H9 (cell line): Measurements from ENCODE around the gene SP140L. TPM values are rescaled to one million over a fixed set of nuclear protein-coding genes. Genes with fewer than 3 reads are reported as not detected.

Source experiments
- DNase-seq: peaks from one replicate; pipeline ENCODE4 v3.0.0-alpha.2; 2017
- H2AFZ ChIP-seq: one replicate; pipeline ENCODE4 v1.6.1; 2013; ENCODE audit warnings: mild to moderate bottlenecking, low read length, control low read depth, moderate library complexity
- H2AK5ac ChIP-seq: 2 replicates; pipeline ENCODE4 v1.6.1; 2013; ENCODE audit warnings: low read length, control low read depth, mixed read lengths; ENCODE audit not compliant: insufficient read length
- H2BK120ac ChIP-seq: one replicate; pipeline ENCODE4 v1.6.1; 2013; ENCODE audit warnings: low read depth, mild to moderate bottlenecking, low read length, control low read depth, inconsistent platforms; ENCODE audit not compliant: poor library complexity, severe bottlenecking
- H2BK12ac ChIP-seq: 2 replicates; pipeline ENCODE4 v1.6.1; 2013; ENCODE audit warnings: low read length, control low read depth, mixed read lengths, low read depth; ENCODE audit not compliant: insufficient read length
- H2BK15ac ChIP-seq: 2 replicates; pipeline ENCODE4 v1.6.1; 2013; ENCODE audit warnings: low read depth, low read length, control low read depth
- H2BK20ac ChIP-seq: one replicate; pipeline ENCODE4 v1.6.1; 2013; ENCODE audit warnings: low read depth, mild to moderate bottlenecking, low read length, control low read depth, inconsistent platforms; ENCODE audit not compliant: poor library complexity, severe bottlenecking
- H2BK5ac ChIP-seq: 2 replicates; pipeline ENCODE4 v1.6.1; 2013; ENCODE audit warnings: low read length, control low read depth, mixed read lengths; ENCODE audit not compliant: insufficient read length
- H3K14ac ChIP-seq: 2 replicates; pipeline ENCODE4 v1.6.1; 2013; ENCODE audit warnings: low read length, control low read depth; ENCODE audit not compliant: insufficient read depth
- H3K18ac ChIP-seq: 2 replicates; pipeline ENCODE4 v1.6.1; 2013; ENCODE audit warnings: low read depth, mild to moderate bottlenecking, mixed read lengths, low read length, control low read depth; ENCODE audit not compliant: insufficient read length
- H3K23ac ChIP-seq: 2 replicates; pipeline ENCODE4 v1.6.1; 2013; ENCODE audit warnings: low read length, control low read depth, mixed read lengths, low read depth; ENCODE audit not compliant: insufficient read length
- H3K23me2 ChIP-seq: 2 replicates; pipeline ENCODE4 v1.6.1; 2013; ENCODE audit warnings: low read depth, mild to moderate bottlenecking, mixed read lengths, low read length, control low read depth; ENCODE audit not compliant: insufficient read length, poor library complexity, severe bottlenecking
- H3K27ac ChIP-seq: 2 replicates; pipeline ENCODE4 v1.5.1; 2013; ENCODE audit warnings: low read length, control low read depth, mixed read lengths, low read depth; ENCODE audit not compliant: insufficient read length
- H3K27me3 ChIP-seq: 2 replicates; pipeline ENCODE4 v1.6.1; 2013; ENCODE audit warnings: low read length, control low read depth, inconsistent platforms; ENCODE audit not compliant: insufficient read depth
- H3K4ac ChIP-seq: 2 replicates; pipeline ENCODE4 v1.6.1; 2013; ENCODE audit warnings: low read depth, mild to moderate bottlenecking, control low read depth, inconsistent platforms, low read length, moderate library complexity
- H3K4me1 ChIP-seq: 2 replicates; pipeline ENCODE4 v1.6.1; 2013; ENCODE audit warnings: low read length, control low read depth, inconsistent platforms; ENCODE audit not compliant: insufficient read depth
- H3K4me2 ChIP-seq: 2 replicates; pipeline ENCODE4 v1.6.1; 2013; ENCODE audit warnings: low read length, control low read depth, mixed read lengths; ENCODE audit not compliant: insufficient read length, insufficient read depth
- H3K56ac ChIP-seq: 2 replicates; pipeline ENCODE4 v1.6.1; 2013; ENCODE audit warnings: low read depth, mild to moderate bottlenecking, mixed read lengths, low read length, control low read depth; ENCODE audit not compliant: insufficient read length
- H3K79me1 ChIP-seq: 2 replicates; pipeline ENCODE4 v1.6.1; 2013; ENCODE audit warnings: low read depth, mild to moderate bottlenecking, moderate library complexity, low read length, control low read depth, inconsistent platforms; ENCODE audit not compliant: insufficient read depth, poor library complexity, severe bottlenecking
- H3K79me2 ChIP-seq: 2 replicates; pipeline ENCODE4 v1.6.1; 2013; ENCODE audit warnings: low read length, control low read depth, inconsistent platforms; ENCODE audit not compliant: insufficient read depth
- H3K9ac ChIP-seq: 2 replicates; pipeline ENCODE4 v1.6.1; 2013; ENCODE audit warnings: low read length, control low read depth, mixed read lengths; ENCODE audit not compliant: insufficient read length; ENCODE audit errors: extremely low read depth
- H3K9me3 ChIP-seq: one replicate; pipeline ENCODE4 v1.6.1; 2013; ENCODE audit warnings: low read depth, low read length, inconsistent platforms; ENCODE audit not compliant: control insufficient read depth
- H3T11ph ChIP-seq: one replicate; pipeline ENCODE4 v1.6.1; 2013; ENCODE audit warnings: mild to moderate bottlenecking, low read length, control low read depth, inconsistent platforms
- H4K20me1 ChIP-seq: one replicate; pipeline ENCODE4 v1.6.1; 2013; ENCODE audit not compliant: control insufficient read depth, insufficient read length, insufficient read depth
- H4K5ac ChIP-seq: 2 replicates; pipeline ENCODE4 v1.6.1; 2013; ENCODE audit warnings: low read depth, mild to moderate bottlenecking, mixed read lengths, low read length, control low read depth; ENCODE audit not compliant: insufficient read length
- H4K8ac ChIP-seq: replicated peaks from 2 replicates; pipeline ENCODE4 v1.6.1; 2013; ENCODE audit warnings: low read length, control low read depth, mixed read lengths, low read depth; ENCODE audit not compliant: insufficient read length
- H4K91ac ChIP-seq: 2 replicates; pipeline ENCODE4 v1.6.1; 2013; ENCODE audit warnings: low read depth, mild to moderate bottlenecking, moderate library complexity, mixed read lengths, low read length, control low read depth; ENCODE audit not compliant: insufficient read length
- H3K27ac Mint-ChIP-seq, 3 experiments: 2 replicates in 2 of 3; 3 replicates in 1 of 3; pipeline ENCODE4 v1.8.0; 2020 to 2021; ENCODE audit warnings: mixed read lengths in 3 of 3, mild to moderate bottlenecking in 1 of 3, moderate library complexity in 1 of 3
- H3K27me3 Mint-ChIP-seq: 2 replicates; pipeline ENCODE4 v1.8.0; 2021; ENCODE audit warnings: low read depth, mild to moderate bottlenecking, moderate library complexity, mixed read lengths
- H3K36me3 Mint-ChIP-seq, 3 experiments: 2 replicates in 2 of 3; 3 replicates in 1 of 3; pipeline ENCODE4 v1.8.0; 2020 to 2021; ENCODE audit warnings: low read depth in 3 of 3, mixed read lengths in 3 of 3; ENCODE audit not compliant: insufficient read depth in 1 of 3
- H3K4me1 Mint-ChIP-seq, 2 experiments: 2 replicates each; pipeline ENCODE4 v1.8.0; 2020; ENCODE audit warnings: mixed read lengths in 2 of 2
- H3K4me3 Mint-ChIP-seq, 2 experiments: 2 replicates in 1 of 2; 3 replicates in 1 of 2; pipeline ENCODE4 v1.8.0; 2020 to 2021; ENCODE audit warnings: mild to moderate bottlenecking in 2 of 2, mixed read lengths in 2 of 2, moderate library complexity in 1 of 2
- H3K9me3 Mint-ChIP-seq, 2 experiments: 2 replicates in 1 of 2; 3 replicates in 1 of 2; pipeline ENCODE4 v1.8.0; 2020; ENCODE audit warnings: mild to moderate bottlenecking in 2 of 2, mixed read lengths in 2 of 2, moderate library complexity in 1 of 2
- WGBS: extraction: QIAGEN DNeasy Blood & Tissue Kit; methylation state at CpG from one replicate; pipeline ENCODE4 v1.1.7; 2013; ENCODE audit warnings: missing lambda C conversion rate, low lambda C conversion rate, mixed read lengths; ENCODE audit not compliant: insufficient read length; ENCODE audit errors: extremely low coverage; 5-methylcytosine and 5-hydroxymethylcytosine counted together
- total RNA-seq: library from RNA; stranded (reverse); gene quantifications from 2 replicates; pipeline ENCODE4 v1.2.1, GENCODE V29; 2021
- TF ChIP-seq, protein P1 (sequence below): fragments of 200-600 bp; sonication (generic); conservative IDR thresholded peaks from 3 replicates; pipeline ENCODE4 v1.8.0; 2021; ENCODE audit warnings: antibody characterized with exemption, mild to moderate bottlenecking

Gene SP140L
- total RNA-seq, 1 experiment from 2014 or later, result 1.3 TPM

DNA sequence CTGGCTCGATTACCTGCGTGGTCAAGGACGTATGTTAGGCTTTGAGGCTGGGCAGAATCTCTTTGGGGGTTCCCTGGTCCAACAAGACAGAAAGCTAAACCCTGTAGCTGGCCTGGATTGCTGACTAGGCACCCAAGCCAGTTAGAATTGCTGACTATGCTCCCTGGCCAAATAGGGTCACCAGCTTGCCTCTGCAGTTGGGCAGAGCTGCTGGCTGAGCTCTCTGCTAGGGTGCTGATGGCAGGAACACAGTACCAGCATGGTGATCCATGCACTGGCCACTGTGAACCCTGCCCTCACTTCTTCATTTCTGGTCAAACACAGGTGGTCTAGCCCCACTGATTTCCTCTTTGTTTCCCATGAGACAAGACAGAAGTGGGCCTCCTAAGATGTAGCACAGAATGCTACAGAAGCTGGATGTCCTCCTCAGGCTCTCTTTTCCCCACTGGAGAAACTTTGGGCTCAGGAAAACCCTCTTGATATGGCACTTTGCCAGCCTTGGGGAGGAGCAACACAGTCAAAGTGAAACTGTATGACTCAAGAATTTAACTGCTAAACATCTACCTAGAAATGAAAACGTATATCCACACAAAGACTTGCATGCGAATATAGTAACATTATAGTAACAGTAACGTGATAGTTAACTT lies 20.8 kb downstream of the SP140L start:
- no peaks in the 10 kb centered on the region for H3K79me2 ChIP-seq
- no peak overlapping the region for H3K9ac ChIP-seq
- H3K23me2 ChIP-seq, result no peaks in the 10 kb centered on the region
- H3K36me3 Mint-ChIP-seq, result peaks cover 0 to 8% (median 2%) of the 10 kb centered on the region in 3 experiments; a peak in 4 of 7 replicates
- no peak overlapping the region for H2BK12ac ChIP-seq
- H3K56ac ChIP-seq, result no peak overlapping the region
- H4K8ac ChIP-seq, result no peak overlapping the region
- no peak overlapping the region for H4K91ac ChIP-seq
- no peak overlapping the region for H2AK5ac ChIP-seq
- no peak overlapping the region for H3K23ac ChIP-seq
- H3K27me3 Mint-ChIP-seq, result no peaks in the 10 kb centered on the region
- no peaks in the 10 kb centered on the region for H3K9me3 ChIP-seq
- H2AFZ ChIP-seq, result no peak overlapping the region
- H3K79me1 ChIP-seq, result no peaks in the 10 kb centered on the region
- H4K5ac ChIP-seq, result no peak overlapping the region
- H4K20me1 ChIP-seq, result no peaks in the 10 kb centered on the region
- no peak overlapping the region for H3K18ac ChIP-seq
- peak overlapping the region; percentile 50; the same call in 1 of the 2 replicates for H3K14ac ChIP-seq
- no peak overlapping the region for H2BK120ac ChIP-seq
- no peak overlapping the region for H3K27ac ChIP-seq
- H3K9me3 Mint-ChIP-seq, result peaks cover 6 to 7% of the 10 kb centered on the region in 2 experiments; a peak in 4 of 5 replicates
- no peaks in the 10 kb centered on the region for H3K4me1 ChIP-seq
- H2BK15ac ChIP-seq, result no peak overlapping the region
- no peak overlapping the region for H3K4me3 Mint-ChIP-seq
- no peak overlapping the region for H3K4ac ChIP-seq
- H3K27me3 ChIP-seq, result no peaks in the 10 kb centered on the region
- WGBS, result no CpG with 5 or more reads among the region's 6 CpGs
- no peak overlapping the region for H3T11ph ChIP-seq
- DNase-seq, result no peak
- H2BK20ac ChIP-seq, result no peak overlapping the region
- no peak overlapping the region for H2BK5ac ChIP-seq
- H3K4me1 Mint-ChIP-seq, result peaks cover under 1 to 8% of the 10 kb centered on the region in 2 experiments; a peak in 3 of 4 replicates
- no peak overlapping the region for H3K4me2 ChIP-seq
- H3K27ac Mint-ChIP-seq, result no peak overlapping the region
- TF ChIP-seq, protein P1, sequence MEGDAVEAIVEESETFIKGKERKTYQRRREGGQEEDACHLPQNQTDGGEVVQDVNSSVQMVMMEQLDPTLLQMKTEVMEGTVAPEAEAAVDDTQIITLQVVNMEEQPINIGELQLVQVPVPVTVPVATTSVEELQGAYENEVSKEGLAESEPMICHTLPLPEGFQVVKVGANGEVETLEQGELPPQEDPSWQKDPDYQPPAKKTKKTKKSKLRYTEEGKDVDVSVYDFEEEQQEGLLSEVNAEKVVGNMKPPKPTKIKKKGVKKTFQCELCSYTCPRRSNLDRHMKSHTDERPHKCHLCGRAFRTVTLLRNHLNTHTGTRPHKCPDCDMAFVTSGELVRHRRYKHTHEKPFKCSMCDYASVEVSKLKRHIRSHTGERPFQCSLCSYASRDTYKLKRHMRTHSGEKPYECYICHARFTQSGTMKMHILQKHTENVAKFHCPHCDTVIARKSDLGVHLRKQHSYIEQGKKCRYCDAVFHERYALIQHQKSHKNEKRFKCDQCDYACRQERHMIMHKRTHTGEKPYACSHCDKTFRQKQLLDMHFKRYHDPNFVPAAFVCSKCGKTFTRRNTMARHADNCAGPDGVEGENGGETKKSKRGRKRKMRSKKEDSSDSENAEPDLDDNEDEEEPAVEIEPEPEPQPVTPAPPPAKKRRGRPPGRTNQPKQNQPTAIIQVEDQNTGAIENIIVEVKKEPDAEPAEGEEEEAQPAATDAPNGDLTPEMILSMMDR, result no peak
